GM12864 (cell line): ENCODE measurements around the gene RNU7-1.

ENCODE experiments used
- DNase-seq: peaks from one replicate; pipeline ENCODE4 v3.0.0-alpha.2; 2011; ENCODE audit warnings: low read depth
- H3K4me3 ChIP-seq: 2 replicates; pipeline ENCODE4 v1.5.1; 2011; ENCODE audit warnings: mild to moderate bottlenecking, low read depth, low read length, control low read depth
- TF ChIP-seq, protein P1 (sequence below): IDR thresholded peaks from 2 replicates; pipeline ENCODE4 v1.5.1; 2011; ENCODE audit warnings: low read depth, mild to moderate bottlenecking, moderate library complexity, low read length, control low read depth, inconsistent platforms; ENCODE audit errors: missing control alignments

The RNU7-1 gene

DNA sequence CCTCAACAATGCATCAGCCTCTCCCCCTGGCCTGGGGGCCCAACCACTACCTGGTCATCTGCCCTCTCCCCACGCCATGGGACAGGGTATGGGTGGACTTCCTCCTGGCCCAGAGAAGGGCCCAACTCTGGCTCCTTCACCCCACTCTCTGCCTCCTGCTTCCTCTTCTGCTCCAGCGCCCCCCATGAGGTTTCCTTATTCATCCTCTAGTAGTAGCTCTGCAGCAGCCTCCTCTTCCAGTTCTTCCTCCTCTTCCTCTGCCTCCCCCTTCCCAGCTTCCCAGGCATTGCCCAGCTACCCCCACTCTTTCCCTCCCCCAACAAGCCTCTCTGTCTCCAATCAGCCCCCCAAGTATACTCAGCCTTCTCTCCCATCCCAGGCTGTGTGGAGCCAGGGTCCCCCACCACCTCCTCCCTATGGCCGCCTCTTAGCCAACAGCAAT, 7.4 kb upstream of the RNU7-1 start:
- TF ChIP-seq, protein P1, sequence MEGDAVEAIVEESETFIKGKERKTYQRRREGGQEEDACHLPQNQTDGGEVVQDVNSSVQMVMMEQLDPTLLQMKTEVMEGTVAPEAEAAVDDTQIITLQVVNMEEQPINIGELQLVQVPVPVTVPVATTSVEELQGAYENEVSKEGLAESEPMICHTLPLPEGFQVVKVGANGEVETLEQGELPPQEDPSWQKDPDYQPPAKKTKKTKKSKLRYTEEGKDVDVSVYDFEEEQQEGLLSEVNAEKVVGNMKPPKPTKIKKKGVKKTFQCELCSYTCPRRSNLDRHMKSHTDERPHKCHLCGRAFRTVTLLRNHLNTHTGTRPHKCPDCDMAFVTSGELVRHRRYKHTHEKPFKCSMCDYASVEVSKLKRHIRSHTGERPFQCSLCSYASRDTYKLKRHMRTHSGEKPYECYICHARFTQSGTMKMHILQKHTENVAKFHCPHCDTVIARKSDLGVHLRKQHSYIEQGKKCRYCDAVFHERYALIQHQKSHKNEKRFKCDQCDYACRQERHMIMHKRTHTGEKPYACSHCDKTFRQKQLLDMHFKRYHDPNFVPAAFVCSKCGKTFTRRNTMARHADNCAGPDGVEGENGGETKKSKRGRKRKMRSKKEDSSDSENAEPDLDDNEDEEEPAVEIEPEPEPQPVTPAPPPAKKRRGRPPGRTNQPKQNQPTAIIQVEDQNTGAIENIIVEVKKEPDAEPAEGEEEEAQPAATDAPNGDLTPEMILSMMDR = no peak
- no peak for DNase-seq
- H3K4me3 ChIP-seq = peak overlapping the region; percentile 82

DNA sequence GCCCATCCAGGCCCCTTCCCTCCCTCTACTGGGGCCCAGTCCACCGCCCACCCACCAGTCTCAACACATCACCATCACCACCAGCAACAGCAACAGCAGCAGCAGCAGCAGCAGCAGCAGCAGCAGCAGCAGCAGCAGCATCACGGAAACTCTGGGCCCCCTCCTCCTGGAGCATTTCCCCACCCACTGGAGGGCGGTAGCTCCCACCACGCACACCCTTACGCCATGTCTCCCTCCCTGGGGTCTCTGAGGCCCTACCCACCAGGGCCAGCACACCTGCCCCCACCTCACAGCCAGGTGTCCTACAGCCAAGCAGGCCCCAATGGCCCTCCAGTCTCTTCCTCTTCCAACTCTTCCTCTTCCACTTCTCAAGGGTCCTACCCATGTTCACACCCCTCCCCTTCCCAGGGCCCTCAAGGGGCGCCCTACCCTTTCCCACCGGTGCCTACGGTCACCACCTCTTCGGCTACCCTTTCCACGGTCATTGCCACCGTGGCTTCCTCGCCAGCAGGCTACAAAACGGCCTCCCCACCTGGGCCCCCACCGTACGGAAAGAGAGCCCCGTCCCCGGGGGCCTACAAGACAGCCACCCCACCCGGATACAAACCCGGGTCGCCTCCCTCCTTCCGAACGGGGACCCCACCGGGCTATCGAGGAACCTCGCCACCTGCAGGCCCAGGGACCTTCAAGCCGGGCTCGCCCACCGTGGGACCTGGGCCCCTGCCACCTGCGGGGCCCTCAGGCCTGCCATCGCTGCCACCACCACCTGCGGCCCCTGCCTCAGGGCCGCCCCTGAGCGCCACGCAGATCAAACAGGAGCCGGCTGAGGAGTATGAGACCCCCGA, 6.8 kb upstream of the RNU7-1 start:
- TF ChIP-seq, protein P1 = no peak
- peak overlapping the region; percentile 82 for H3K4me3 ChIP-seq
- DNase-seq = no peak

DNA sequence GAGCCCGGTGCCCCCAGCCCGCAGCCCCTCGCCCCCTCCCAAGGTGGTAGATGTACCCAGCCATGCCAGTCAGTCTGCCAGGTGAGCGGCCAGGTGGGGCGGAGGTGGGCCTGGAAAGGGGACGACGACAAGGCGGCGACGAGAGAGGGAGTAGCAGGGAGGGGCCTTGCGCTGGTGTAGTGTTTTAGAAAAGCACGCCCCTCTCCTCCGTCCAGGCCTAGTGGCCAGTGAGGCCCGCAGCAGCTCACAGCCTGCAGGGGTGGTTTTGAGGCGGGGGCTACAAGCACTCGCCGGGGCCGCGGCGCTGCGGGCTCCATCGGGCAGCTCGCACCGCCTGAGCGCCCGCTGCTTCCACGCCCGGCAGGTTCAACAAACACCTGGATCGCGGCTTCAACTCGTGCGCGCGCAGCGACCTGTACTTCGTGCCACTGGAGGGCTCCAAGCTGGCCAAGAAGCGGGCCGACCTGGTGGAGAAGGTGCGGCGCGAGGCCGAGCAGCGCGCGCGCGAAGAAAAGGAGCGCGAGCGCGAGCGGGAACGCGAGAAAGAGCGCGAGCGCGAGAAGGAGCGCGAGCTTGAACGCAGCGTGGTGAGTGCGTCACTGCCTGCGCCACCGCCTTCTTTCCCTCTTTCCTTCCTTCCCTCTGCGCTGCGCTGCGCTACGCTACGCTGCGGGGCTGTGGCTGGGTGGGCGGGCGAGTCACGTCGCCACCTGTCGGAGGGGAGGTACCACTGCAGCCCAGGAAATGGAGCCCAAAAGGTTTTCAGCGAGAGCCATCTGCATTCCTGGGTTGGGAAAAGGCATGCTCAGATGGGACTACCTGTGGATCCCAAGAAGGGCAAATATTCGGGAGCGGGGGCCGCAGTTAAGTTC, 5.9 kb upstream of the RNU7-1 start:
- TF ChIP-seq, protein P1 = peak; percentile 94
- DNase-seq = peak; percentile 87

DNA sequence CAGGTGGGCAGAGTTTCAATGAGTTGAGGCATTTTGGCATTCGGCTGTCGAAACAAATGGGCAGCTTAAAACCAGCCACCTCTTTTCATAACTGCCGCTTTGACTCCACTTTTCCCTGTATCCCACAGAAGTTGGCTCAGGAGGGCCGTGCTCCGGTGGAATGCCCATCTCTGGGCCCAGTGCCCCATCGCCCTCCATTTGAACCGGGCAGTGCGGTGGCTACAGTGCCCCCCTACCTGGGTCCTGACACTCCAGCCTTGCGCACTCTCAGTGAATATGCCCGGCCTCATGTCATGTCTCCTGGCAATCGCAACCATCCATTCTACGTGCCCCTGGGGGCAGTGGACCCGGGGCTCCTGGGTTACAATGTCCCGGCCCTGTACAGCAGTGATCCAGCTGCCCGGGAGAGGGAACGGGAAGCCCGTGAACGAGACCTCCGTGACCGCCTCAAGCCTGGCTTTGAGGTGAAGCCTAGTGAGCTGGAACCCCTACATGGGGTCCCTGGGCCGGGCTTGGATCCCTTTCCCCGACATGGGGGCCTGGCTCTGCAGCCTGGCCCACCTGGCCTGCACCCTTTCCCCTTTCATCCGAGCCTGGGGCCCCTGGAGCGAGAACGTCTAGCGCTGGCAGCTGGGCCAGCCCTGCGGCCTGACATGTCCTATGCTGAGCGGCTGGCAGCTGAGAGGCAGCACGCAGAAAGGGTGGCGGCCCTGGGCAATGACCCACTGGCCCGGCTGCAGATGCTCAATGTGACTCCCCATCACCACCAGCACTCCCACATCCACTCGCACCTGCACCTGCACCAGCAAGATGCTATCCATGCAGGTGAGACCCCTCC, 5.0 kb upstream of the RNU7-1 start:
- H3K4me3 ChIP-seq = peak overlapping the region; percentile 82
- TF ChIP-seq, protein P1 = no peak
- no peak for DNase-seq

More for the DNA sequence above, 5.9 kb upstream of the RNU7-1 start:
- peak overlapping the region; percentile 82 for H3K4me3 ChIP-seq

DNA sequence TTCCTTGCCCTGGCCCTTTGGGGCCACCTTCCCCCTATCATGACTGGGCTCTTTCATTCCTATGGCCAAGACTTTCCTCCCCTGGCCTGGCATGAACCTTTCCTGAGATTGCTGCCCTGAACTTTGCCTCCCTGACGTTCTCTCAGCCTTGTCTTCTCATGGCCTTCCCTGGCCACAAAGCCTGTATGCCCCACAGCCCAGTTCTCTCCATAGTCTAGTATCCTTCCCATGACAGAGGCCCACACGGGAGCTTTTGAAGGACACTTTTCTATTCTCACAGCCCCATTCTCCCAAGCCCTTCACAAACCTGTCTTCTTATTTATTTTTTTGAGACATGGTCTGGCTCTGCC, 4.5 kb upstream of the RNU7-1 start:
- TF ChIP-seq, protein P1 = no peak
- H3K4me3 ChIP-seq = no peak overlapping the region
- DNase-seq = no peak

DNA sequence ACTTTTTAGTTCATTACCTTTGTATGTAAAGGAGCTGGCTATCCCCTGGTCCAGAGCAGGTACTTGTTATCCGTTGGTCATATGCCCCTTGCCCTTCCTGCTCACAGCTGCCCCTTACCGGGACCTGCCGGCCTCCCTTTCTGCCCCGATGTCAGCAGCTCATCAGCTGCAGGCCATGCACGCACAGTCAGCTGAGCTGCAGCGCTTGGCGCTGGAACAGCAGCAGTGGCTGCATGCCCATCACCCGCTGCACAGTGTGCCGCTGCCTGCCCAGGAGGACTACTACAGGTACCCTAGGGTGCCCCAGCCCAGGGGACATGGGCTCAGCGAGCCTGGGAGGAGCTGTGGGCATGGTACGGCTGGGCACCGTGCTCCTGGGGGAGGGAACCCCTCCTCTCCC, 2.3 kb upstream of the RNU7-1 start:
- no peak overlapping the region for H3K4me3 ChIP-seq
- TF ChIP-seq, protein P1 = no peak

More for the DNA sequence above, 2.3 kb upstream of the RNU7-1 start:
- DNase-seq = no peak
